Right lobe of liver (tissue), 6 donors: ENCODE data around the gene PCDH15. TPM values are rescaled to one million over a fixed set of nuclear protein-coding genes. Genes with fewer than 3 reads are reported as not detected.

ENCODE experiments used
- ATAC-seq, 4 donors: fragments of 200-7000 bp; cut with Tn5 transposase; one replicate each; pipeline ENCODE4 v1.9.1; 2020; ENCODE audit warnings: mild to moderate bottlenecking in 4 of 4, moderate library complexity in 4 of 4
- DNase-seq, 3 donors: peaks; one replicate each; pipeline ENCODE4 v3.0.0-alpha.2; 2020
- H3K27ac ChIP-seq, 3 donors: fragments of 200-600 bp; one replicate each; pipeline ENCODE4 v1.8.0; 2022
- H3K27me3 ChIP-seq, 2 donors: fragments of 200-600 bp; one replicate each; pipeline ENCODE4 v1.8.0; 2022
- H3K36me3 ChIP-seq, 4 donors: fragments of 200-600 bp; sonication (generic) in 1 of 4; one replicate each; pipeline versions ENCODE4 v1.5.1 to v1.8.0; 2017 to 2022; ENCODE audit warnings: control low read depth in 1 of 4
- H3K4me1 ChIP-seq, 4 donors: fragments of 200-600 bp; sonication (generic) in 1 of 4; one replicate each; pipeline versions ENCODE4 v1.5.1 to v1.8.0; 2017 to 2022; ENCODE audit warnings: control low read depth in 1 of 4
- H3K4me3 ChIP-seq, 3 donors: fragments of 200-600 bp; one replicate each; pipeline ENCODE4 v1.8.0; 2022
- H3K9me3 ChIP-seq, 4 donors: fragments of 200-600 bp; sonication (generic) in 1 of 4; one replicate each; pipeline versions ENCODE4 v1.5.1 to v1.8.0; 2017 to 2022; ENCODE audit warnings: control low read depth in 1 of 4
- CTCF ChIP-seq, 4 donors: fragments of 200-600 bp in 3 of 4; fragments of 450-650 bp in 1 of 4; IDR thresholded peaks; one replicate each; pipeline versions ENCODE4 v1.5.1 to v1.8.0; 2016 to 2022; ENCODE audit warnings: antibody characterized with exemption in 4 of 4, mild to moderate bottlenecking in 2 of 4
- POLR2A ChIP-seq: fragments of 450-650 bp; IDR thresholded peaks from one replicate; pipeline ENCODE4 v1.6.1; 2017; ENCODE audit warnings: antibody characterized with exemption, mild to moderate bottlenecking
- WGBS: methylation state at CpG from one replicate; pipeline ENCODE4 v1.1.6; 2018; ENCODE audit warnings: low coverage, low lambda C conversion rate; ENCODE audit not compliant: insufficient coverage; ENCODE audit errors: missing lambda C conversion rate; 5-methylcytosine and 5-hydroxymethylcytosine counted together
- intact Hi-C, 2 donors: fragments of 100-400 bp; cut with DNase I; formaldehyde crosslinking; loops; one replicate each; pipeline versions ENCODE4 v1.11.2 to v1.14.1; 2022
- total RNA-seq, 6 experiments: library from RNA; depleted of rRNA in 2 of 6; stranded (reverse); fragments of >200 nt in 2 of 6; fragmentation: NEBNext Ultra II Directional in 3 of 6; extraction: Animal tissue kit (Norgen Biotek cat#: 25700) in 3 of 6; gene quantifications; one replicate each; pipeline versions ENCODE4 v1.1.0 to v1.2.4, GENCODE V29; 2016 to 2023
- donor health status: DM: no; HTN: yes; CAD: no.
- donor health status: DM: no; HTN: no; CAD: no.
- donor health status: DM: no; HTN: no; CAD: no.
- donor health status: DM: no; HTN: yes; CAD: no.
- donor health status: DM: no; HTN: yes; CAD: no.

Gene PCDH15
- total RNA-seq, 6 experiments from 2014 or later: not detected

- intact Hi-C loops: no loop called here
- 68% methylated on average over 6 of the region's 6 CpGs for WGBS
- H3K27ac ChIP-seq: no peak overlapping the region
- no peak overlapping the region for H3K4me3 ChIP-seq
- no peaks in the 10 kb centered on the region for H3K9me3 ChIP-seq
- no peaks in the 10 kb centered on the region for H3K27me3 ChIP-seq
- DNase-seq (no peak), ATAC-seq (no peak)
- H3K36me3 ChIP-seq: no peaks in the 10 kb centered on the region
- H3K4me1 ChIP-seq: no peaks in the 10 kb centered on the region
- TF ChIP-seq POLR2A: no peak
- no peak for TF ChIP-seq CTCF (IDR thresholded peaks at IDR 0.05)
Measured at GRCh38 chr10:54772468-54773122, 28.4 kb downstream of the PCDH15 start.

GRCh38 chr10:54769051-54769450, 32.0 kb downstream of the PCDH15 start:
- Histone ChIP-seq H3K9me3 (no peaks in the 10 kb centered on the region), H3K36me3 (no peaks in the 10 kb centered on the region), H3K4me1 (no peaks in the 10 kb centered on the region), H3K27ac (no peak overlapping the region), H3K4me3 (no peak overlapping the region), H3K27me3 (no peaks in the 10 kb centered on the region)
- no peak for DNase-seq
- TF ChIP-seq CTCF (IDR thresholded peaks at IDR 0.05) (no peak), POLR2A (no peak)
- intact Hi-C loops: no loop called here
- WGBS: 45% methylated on average over 2 of the region's 2 CpGs
- ATAC-seq: no peak

GRCh38 chr10:54758791-54759190, 42.2 kb downstream of the PCDH15 start:
- no peak for ATAC-seq
- 21% methylated on average over 2 of the region's 2 CpGs for WGBS
- H3K4me1 ChIP-seq: no peaks in the 10 kb centered on the region
- no peaks in the 10 kb centered on the region for H3K27me3 ChIP-seq
- intact Hi-C loops: no loop called here
- no peaks in the 10 kb centered on the region for H3K9me3 ChIP-seq
- H3K36me3 ChIP-seq: no peaks in the 10 kb centered on the region
- no peak for DNase-seq
- H3K4me3 ChIP-seq: no peak overlapping the region
- no peak overlapping the region for H3K27ac ChIP-seq
- TF ChIP-seq CTCF (IDR thresholded peaks at IDR 0.05) (no peak), POLR2A (no peak)

GRCh38 chr10:54749623-54750022, 51.4 kb downstream of the PCDH15 start:
- no peak for DNase-seq
- TF ChIP-seq POLR2A (no peak), CTCF (IDR thresholded peaks at IDR 0.05) (no peak)
- H3K4me1 ChIP-seq: no peaks in the 10 kb centered on the region
- no peaks in the 10 kb centered on the region for H3K27me3 ChIP-seq
- intact Hi-C loops: no loop called here
- H3K27ac ChIP-seq: no peak overlapping the region
- H3K4me3 ChIP-seq: no peak overlapping the region
- 38% methylated on average over 1 of the region's 1 CpG for WGBS
- no peaks in the 10 kb centered on the region for H3K36me3 ChIP-seq
- peak in 1 of 4 donors; percentile 62 for ATAC-seq
- H3K9me3 ChIP-seq: no peaks in the 10 kb centered on the region

GRCh38 chr10:54745436-54745835, 55.6 kb downstream of the PCDH15 start:
- Histone ChIP-seq H3K27ac (no peak overlapping the region), H3K27me3 (no peaks in the 10 kb centered on the region), H3K4me3 (no peak overlapping the region), H3K9me3 (no peaks in the 10 kb centered on the region), H3K36me3 (no peaks in the 10 kb centered on the region), H3K4me1 (no peaks in the 10 kb centered on the region)
- DNase-seq: no peak
- intact Hi-C loops: no loop called here
- no peak for ATAC-seq
- no peak for TF ChIP-seq CTCF (IDR thresholded peaks at IDR 0.05)
- no peak for TF ChIP-seq POLR2A
- 47% methylated on average over 2 of the region's 2 CpGs for WGBS
